SK-MEL-5 (cell line): ENCODE results near the gene ARSK. TPM values are rescaled to one million over a fixed set of nuclear protein-coding genes. Genes with fewer than 3 reads are reported as not detected.

Experiments used
- small RNA-seq, 2 experiments: library from RNA; depleted of rRNA; stranded (forward); fragments of <200 nt; gene quantifications; one replicate each; pipeline ENCODE3, GENCODE V24; 2014
- total RNA-seq: library from RNA; depleted of rRNA; stranded (reverse); fragments of >200 nt; shearing (Covaris generic); gene quantifications from 2 replicates; pipeline ENCODE4 v1.2.3, GENCODE V29; 2014; rRNA removed

Gene ARSK
- total RNA-seq, 1 experiment from 2014 or later: 3.9 TPM

Small RNA genes lying within 50 kb of the gene (small RNA-seq; reads per million reads assigned to genes)
- 0 reads per million in 2 experiments for gene RNU6-308P

Other genes starting within 250 kb of the ARSK start
- not detected in 2 replicates for gene FAM81B, start 163.7 kb upstream of the ARSK start, total RNA-seq
- 78.1 and 87.3 TPM in 2 replicates for gene SKIC3, start 124 bp upstream of the ARSK start, total RNA-seq
- not detected in 2 replicates for gene GPR150, start 65.0 kb downstream of the ARSK start, total RNA-seq
- gene RFESD, start 91.7 kb downstream of the ARSK start, total RNA-seq: 2.2 and 4.5 TPM in 2 replicates
- not detected in 2 replicates for gene SPATA9, start 127.9 kb downstream of the ARSK start, total RNA-seq
- 56.7 and 57.0 TPM in 2 replicates for gene RHOBTB3, start 176.2 kb downstream of the ARSK start, total RNA-seq